ENCODE results near the gene SH2D4B.
A peak's percentile ranks its signal among the peaks of the same experiment; 100 is the strongest.

SH2D4B gene

DNA sequence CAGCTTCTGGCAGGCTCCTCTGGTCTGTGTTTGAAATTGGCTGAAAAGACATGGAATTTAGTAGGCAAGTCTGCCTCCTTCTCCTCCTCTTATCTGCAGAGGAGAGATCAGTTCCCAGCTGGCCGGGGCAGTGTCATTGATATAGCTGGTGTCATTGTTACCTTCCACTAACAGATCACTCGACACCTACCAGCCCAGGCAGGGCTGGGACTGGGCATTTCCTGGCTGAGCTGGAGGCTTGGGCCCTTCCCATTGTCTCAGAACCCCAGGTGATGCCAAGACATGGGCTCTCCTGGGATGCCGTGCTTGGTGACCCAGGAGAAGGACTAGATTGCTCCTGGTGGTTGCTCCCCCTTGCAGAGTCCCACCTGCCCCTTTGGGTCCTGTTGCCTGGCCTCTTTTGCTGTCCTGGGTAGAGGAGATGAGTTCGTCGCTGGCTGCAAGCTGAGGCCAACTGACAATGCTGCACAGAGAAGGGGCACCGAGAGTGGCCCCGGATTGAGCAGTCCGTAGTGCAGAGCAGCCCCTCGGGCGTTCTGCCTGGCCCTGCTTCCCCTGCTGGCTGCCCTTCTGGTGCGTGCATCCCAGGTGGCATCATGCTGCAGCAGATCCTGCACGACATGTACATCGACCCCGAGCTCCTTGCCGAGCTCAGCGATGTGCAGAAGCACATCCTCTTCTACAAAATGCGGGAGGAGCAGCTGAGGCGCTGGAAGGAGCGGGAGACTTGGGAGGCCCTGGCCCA is at the start of gene SH2D4B:
Gene SH2D4B, plus strand, starts transcription at position 167 of the 745 bp plus-strand sequence. Its CDS starts 430 bp downstream, at position 597.
- no peak for DNase-seq (ENCODE audit: low read depth in 2 of 3, low spot score in 1 of 3)

DNA sequence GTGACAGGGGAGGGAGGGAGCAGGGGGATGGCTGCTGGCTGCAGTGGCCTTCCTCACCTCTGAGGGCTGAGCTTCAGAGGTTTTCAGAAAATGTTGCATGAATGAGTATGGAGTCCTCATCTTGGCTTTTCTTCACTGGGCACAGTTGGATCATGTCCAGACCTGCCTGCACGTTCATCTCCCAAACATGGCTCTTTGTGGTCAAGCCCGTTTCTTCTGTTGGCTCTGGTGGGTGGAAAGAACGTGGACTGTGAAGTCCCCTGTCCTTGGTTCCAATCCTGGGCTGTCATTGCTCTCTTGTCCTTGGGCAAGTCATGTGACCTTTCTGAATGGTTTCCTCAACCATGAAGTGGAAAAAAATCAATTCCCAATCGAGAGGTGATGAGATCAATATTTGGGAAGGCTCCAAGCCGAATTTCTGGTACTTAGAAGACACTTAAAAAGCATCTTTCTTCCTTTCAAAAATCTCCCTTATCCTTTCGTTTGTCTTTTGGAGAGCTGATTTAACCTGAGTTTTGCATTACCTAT is 49.1 kb upstream of the SH2D4B start:
- DNase-seq (ENCODE audit: low read depth in 2 of 3, low spot score in 1 of 3) = no peak

DNA sequence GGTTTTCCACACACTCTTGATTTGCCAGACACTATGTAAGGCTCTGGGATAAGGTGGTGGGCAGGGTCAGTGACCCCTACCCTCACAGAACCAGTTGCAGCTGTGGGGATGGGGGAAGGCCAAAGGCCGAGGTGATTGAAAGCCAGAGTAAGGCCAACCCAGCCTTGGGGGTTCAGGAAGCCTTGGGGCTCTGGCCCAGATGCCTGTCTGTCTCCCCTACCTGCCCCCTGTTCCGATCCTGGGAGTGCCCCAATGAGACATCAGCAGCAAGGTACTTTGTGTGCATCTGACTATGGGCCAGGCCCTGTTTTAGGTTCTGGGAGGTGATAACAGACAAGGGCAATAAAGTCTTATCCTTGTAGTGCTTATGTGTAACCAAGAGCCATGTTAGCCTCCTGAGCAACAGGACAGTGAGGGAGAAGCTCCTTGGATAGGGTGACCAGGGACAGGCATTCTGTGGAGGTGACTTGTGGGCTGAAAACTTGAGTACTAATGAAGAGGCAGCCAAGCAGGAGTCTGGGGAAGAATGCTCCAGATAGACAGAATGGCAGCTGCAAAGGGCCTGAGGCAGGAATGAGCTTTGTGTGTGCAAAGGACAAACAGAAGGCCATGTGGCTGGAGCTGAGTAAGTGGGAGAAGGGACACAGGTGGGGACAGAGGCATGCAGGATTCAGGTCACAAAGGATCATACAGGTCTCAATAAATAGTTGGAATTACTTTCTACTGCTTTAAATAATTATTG is 48.2 kb upstream of the SH2D4B start:
- no peak for DNase-seq (ENCODE audit: low read depth in 2 of 3, low spot score in 1 of 3)

DNA sequence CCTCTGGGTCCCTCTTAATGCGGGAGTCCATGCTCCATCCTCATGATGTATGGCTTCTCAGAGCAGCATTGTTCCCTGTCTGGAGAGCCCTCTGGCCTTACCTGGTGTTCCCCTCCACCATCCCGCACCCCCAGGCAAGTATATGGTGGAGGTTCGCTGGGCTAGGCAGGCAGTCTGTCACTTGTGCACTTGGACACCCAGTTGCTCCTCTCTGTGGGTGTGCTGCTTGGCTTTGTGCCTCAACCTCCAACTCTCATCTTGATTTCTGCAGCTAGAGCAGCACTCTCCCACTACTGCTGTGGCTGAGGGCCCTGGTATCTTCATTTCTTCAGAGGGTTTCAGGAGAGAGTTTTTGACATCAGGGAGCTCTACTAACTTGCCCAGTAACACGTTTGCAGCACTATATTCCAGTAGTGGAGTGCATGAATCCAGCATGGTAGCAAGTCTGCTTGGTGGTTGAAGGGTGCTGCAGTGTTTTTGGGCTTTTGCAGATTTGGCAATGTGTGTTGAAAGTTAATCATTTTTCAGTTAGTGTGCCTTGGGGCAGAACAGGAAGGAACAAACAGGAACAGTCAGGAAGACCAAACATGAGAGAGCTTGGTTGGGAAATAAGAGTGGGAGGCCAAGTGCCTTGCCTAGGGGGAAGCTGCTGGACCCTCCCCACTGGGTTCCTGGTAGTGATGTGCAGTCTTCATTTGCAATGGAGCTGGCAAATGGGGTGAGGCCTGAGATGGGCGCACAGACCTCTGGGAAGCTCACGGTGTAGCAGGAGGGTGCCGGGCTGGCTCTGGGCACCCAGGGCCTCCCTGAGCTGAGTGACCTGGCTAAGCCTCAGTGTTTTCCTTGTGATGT is 46.2 kb upstream of the SH2D4B start:
- no peak for DNase-seq (ENCODE audit: low read depth in 2 of 3, low spot score in 1 of 3)

DNA sequence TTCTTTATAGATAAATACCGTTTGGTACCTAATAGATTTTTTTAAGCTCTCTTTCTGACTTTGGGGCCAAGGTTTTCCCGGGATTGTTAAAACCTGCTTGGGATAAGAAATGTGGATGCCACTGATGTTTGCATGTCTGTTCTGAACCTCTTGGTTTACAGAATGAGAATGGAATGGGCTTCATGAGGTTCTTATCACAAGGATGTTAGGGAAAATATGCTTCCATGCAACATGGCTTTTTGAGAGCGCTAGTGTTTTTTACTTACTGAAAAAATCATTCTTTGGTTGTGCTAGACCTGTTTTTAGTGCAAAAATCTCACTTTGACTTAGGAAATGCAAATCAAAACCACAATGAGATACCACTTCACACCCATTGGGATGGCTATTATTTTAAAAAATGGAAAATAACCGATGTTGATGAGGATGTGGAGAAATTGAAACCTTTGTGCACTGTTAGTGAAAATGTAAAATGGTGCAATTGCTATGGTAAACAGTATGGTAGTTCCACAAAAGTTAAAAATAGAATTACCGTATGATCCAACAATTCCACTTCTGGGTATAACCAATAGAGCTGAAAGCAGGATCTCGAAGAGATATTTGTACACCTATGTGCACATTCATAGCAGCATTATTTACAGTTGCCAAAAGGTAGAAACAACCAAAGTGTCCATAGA is 44.7 kb upstream of the SH2D4B start:
- DNase-seq (ENCODE audit: low read depth in 2 of 3, low spot score in 1 of 3) = no peak

DNA sequence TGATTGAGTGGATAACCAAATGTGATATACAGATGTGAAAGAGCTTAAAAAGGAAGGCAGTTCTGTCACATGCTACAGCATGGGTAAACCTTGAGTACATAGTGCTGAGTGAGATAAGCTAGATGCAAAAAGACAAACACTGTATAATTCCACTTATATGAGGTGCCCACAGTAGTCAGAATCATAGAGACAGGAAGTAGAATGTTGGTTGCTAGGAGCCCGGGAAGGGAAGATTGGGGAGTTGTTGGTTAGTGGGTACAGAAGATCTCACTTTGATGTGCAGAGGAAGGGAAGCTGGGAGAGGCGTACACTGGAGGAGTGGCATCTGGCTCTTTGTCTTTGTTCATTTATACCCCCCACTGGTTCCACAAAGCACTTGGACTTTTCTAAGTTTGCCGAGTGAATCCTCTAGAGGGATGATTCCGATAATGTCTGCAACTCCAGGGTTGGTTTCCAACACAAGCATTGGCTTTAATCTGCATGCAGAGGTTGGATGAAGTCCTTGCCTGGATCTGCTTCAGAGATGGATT is 44.1 kb upstream of the SH2D4B start:
- DNase-seq (ENCODE audit: low read depth in 2 of 3, low spot score in 1 of 3) = no peak

DNA sequence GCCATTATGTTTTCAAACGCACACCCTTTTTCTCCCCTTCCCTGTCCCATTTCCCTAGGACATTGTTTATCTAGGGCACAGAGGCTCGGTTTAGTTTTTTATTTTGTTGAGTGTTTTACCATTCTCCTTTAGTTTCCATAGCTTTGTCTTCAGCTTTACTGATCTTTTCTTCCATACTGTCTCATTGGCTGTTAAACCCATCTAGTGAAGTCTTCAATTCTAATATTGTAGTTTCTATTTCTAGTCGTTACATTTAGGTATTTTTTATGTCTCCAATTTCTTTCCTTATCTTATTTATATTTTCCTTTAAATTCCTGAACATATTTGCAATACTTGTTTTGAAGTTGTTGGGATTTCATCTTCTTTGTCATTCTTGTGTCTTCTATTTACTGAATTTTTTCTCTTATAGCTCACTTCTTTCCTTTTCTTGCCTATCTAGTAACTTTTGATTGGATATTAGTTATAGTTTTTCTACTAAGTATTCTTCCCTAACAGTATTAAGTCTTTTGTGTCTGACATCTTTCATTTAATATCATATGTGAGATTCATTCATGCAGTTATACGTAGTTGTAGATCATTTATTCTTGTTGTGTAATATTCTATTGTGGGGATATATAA is 41.0 kb upstream of the SH2D4B start:
- DNase-seq (ENCODE audit: low read depth in 2 of 3, low spot score in 1 of 3) = no peak

DNA sequence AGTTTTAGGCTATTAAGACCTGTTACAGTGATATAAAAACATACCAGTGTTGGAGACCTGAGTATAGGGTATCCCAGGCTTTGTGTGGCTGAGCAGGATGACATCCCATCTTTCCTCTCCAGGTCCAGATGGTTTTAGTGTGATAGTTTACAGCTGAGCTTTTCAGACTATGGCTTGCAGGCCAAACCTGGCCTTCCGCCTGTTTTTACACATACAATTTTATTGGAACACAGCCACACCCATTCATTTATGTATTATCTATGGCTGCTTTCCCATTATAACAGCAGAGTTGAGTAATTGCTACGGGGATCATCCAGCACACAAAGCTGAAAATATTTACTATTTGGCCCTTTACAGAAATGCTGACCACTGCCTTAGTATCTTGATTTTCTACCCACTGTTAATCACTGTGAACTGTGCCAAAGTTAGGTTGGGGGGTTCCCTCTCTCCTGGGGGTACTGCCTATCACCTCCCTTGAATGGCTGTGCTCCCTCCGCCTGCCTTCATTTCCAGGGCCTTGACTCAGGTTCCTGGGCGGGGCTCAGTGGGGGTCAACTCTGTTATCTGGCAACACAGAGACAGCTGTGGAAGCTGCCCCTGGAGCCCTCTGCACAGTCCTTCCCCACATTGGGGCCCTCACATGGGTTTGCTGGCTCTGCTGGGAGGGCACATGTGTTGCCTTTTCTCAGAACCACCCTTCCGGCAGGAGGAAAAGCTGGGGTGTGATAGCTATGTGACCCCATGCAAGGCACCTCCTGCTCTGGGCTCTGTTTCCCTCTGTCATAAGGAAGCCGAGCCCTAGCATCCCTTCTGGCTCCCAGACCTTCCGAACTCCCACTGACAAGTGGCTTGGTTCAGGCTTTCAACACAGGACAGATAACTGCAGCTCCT is 40.3 kb upstream of the SH2D4B start:
- DNase-seq (ENCODE audit: low read depth in 2 of 3, low spot score in 1 of 3) = no peak

DNA sequence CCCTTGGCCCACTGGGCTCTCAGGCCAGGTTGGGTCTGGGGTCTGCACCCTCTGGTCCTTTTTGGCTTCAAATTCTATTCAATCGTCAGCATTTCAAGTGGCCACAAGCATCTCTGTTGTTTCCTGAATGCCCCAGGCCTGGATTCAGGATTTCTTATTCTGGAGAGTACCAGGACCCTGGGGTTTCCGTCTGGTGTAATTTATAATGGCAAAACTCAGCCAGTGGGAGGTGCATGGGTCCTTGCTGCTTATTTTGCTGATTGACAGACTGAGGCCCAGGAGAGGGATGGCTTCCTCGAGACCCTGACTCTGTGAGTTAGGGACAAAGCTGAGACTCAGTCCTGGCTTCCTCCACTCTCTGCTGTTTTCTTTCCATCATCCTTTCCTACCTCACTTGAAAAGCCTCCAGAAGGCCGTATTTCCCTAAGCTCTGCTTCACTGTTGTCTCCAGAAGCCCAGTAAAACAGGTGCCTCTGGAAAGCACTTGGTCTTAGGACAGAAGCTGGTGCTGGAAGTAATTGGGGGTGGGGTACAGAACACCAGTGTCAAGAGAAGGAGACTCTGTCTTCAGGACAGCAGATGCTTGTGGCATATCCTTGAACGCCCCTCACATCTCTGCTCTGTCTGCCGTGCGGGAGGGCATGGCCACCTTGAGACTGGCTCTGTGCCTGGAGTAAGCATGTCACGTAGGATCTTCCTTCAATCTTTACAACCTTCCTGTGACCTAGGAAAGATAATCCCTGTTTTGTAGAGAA is 39.4 kb upstream of the SH2D4B start:
- DNase-seq (ENCODE audit: low read depth in 2 of 3, low spot score in 1 of 3) = no peak

DNA sequence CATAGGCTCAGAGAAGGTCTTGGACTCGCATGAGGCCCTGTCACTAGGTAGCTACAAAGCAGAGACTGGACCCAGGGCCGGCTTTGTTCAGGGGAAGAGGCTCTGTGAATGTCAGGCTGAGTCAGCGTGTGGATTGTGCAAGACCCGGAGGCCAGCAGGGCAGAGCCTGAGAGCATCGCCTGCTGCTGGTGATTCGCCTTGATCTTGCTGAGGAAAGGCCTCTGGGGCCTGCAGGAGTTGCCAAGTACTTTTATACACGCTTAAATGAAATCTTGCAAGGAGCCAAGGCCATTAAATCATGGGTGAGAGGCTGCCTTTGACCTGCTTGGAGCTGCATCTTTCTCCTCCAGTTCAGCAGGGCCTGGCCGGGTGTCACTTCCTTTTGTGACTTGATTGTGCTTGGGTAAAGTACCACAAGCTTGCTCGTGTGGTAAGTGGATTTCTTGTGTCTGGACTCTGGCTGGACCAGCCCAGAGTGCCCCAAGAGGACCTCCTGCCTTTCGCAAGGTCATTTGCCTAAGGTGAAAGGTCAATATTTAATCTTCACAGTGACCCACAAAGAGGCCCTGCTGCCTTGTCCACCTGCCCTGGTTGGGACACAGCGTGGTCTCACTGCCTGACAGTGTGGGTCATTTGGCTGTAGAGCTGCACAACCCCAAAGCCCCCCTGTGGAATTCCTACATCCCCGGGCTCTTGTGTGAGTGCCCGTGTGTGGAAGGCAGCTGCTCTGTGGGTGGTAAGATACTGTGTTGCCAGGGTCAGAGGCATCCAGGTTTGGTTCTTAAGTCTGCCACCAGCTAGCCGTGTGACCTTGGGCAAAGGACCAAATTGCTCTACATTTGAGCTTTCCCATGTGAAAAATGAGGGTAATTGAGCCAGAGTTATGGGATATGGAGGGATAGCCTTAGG is 38.6 kb upstream of the SH2D4B start:
- peak; percentile 62 to 68 (median 65) for DNase-seq (ENCODE audit: low read depth in 2 of 3, low spot score in 1 of 3)

DNA sequence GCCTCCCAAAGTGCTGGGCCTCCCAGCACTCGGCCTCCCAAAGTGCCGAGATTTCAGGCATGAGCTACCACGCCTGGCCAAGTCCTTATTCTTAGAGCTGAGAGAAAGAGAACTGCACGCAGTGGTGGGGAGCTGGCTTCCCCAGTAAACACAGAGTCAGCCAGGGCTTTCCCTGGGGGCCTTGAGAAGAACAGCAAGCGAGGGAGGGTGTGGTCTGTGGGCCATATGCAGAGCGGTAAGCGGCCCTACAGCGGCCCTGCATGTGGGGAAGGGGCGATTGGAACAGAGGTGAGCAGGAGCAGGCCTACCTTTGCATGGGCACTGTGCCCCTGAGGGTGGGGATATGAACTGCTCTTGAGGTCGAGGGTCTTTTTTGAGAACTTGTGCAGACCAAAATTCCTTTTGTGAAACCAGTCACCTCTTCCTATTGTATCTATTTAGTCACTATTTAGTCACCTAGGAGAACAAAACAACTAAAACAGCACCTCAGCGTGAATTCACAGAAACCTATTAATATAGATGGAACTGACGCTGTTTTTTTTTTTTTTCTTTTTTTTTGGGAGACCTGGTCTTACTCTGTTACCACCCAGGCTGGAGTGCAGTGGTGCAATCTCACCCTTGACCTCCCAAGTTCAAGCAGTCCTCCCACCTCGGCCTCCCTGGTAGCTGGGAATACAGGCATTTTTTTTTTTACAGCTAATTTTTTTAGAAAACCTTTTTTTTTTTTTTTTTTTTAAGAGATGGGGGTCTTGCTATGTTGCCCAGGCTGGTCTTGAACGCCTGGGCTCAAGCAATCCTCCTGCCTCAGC is 36.9 kb upstream of the SH2D4B start:
- peak in 2 of 3 donors; percentile 37 to 44 for DNase-seq (ENCODE audit: low read depth in 2 of 3, low spot score in 1 of 3)

DNA sequence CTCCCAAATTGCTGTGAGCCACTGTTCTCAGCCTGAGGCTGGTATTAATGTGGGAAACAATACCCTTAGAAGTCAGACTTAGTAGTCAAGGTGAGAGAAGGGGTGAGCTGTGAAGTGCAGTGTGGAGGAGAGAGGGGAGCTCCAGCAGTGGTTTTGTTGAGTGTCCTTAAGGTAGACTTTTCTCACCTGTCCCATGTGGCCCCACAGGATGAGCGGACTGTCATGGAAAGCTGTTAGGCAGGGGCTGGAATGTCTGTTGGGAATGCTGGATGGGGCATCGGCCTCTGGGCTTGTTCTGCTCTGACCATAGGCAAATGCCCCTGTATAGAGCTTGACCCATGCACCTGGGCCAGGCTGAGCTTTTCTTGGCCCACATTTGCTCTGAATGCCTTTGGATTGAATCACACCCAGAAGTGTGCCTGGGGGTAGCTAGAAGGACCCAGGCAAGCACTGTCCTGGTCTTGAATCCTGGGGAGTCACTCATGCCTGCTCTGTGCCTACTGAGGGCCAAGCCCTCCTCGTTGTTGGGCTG is 36.3 kb upstream of the SH2D4B start:
- no peak for DNase-seq (ENCODE audit: low read depth in 2 of 3, low spot score in 1 of 3)

DNA sequence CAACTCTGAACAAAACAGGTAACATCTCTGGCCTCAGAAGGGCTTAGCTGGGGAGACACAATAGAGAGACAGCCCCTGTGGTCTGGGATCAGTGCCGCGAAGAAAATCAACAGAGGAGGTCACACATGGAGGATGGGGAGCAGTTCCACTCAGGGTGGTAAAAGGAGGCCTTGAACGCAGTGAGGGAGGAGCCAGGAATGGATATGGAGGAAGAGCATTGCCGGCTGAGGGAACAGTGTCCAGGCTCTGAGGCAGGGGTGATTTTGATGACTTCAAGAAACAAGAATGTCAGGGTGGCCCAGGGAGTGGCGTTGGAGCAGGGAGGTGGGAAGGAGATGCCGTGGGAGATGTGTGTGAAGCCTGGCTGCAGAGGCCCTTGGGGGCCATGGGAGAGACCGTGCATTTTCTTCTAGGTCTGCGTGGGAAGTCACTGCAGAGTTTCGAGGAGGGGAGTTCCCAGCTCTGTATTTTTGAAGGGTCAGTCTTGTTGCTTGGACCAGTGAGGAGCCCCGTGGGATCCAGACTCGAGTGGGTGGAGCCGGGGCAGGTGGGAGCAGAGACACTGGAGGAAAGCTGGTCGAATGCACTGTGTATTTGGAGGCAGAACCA is 35.7 kb upstream of the SH2D4B start:
- no peak for DNase-seq (ENCODE audit: low read depth in 2 of 3, low spot score in 1 of 3)

DNA sequence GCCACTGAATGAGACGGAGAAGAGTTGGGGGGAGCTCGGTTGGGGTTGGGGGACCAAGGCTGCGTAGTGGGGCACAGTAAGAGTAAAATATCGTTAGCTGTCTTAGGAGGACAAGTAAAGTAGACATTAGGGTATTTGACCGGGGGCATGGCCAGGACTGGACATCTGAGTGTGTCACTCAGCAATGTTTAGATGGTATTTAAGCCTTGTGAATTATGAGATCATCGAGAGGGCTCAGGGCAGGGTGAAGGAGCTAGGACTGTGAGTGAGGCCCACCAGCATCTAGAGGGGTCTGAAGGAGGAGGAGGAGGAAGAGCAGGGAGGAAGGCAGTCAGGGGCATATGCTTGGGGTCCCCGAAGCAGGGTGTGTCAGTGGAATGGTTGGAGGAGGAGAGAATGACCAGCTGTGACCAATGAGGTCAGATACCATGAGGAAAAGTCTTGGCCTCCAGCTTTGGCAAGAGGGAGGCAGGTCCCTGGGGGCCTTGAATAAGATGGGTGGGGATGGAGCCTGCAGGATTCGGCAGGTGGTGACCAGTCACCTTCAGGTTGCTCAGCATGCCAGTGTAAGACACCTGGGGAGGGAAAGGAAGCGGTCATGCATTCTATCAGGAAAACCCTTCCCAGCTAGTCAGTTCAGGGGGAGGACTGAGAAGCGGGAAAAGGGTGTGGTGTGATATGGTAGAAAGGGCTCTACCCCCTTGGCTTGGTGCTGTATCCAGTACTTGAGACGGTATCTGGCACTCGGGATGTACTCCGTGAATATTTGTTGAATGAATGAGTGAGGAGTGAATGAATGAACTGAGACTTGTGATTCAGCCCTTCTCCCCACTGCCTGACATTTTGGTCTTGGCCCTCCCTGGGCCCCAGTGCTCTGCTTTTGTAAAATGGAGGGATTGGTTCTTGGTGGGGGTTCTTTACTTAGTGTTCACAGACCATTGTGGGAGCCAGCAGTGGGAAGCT is 34.8 kb upstream of the SH2D4B start:
- no peak for DNase-seq (ENCODE audit: low read depth in 2 of 3, low spot score in 1 of 3)
